Muscle of leg (tissue), 11 donors: Measurements from ENCODE around the gene ELOVL5. TPM values are rescaled to one million over a fixed set of nuclear protein-coding genes. Genes with fewer than 3 reads are reported as not detected.

Source experiments
- DNase-seq: peaks from one replicate; pipeline ENCODE4 v3.0.0; 2013
- H3K27ac ChIP-seq: one replicate; pipeline ENCODE4 v1.5.1; 2013; ENCODE audit warnings: mild to moderate bottlenecking, low read length, control low read depth
- H3K27me3 ChIP-seq: one replicate; pipeline ENCODE4 v1.6.1; 2013; ENCODE audit warnings: low read length; ENCODE audit not compliant: control insufficient read depth, insufficient read depth
- H3K36me3 ChIP-seq: one replicate; pipeline ENCODE4 v1.6.1; 2013; ENCODE audit warnings: low read length; ENCODE audit not compliant: control insufficient read depth, insufficient read depth
- H3K4me1 ChIP-seq: one replicate; pipeline ENCODE4 v1.6.1; 2013; ENCODE audit warnings: low read length; ENCODE audit not compliant: control insufficient read depth, insufficient read depth
- H3K4me3 ChIP-seq: one replicate; pipeline ENCODE4 v1.5.1; 2013; ENCODE audit warnings: low read length, control low read depth
- H3K9me3 ChIP-seq: replicated peaks from 2 replicates; pipeline ENCODE4 v1.6.1; 2013; ENCODE audit warnings: low read depth, low read length; ENCODE audit not compliant: control insufficient read depth
- WGBS: methylation state at CpG from one replicate; pipeline ENCODE4 v1.1.5; 2013; ENCODE audit warnings: missing lambda C conversion rate; ENCODE audit not compliant: insufficient coverage; 5-methylcytosine and 5-hydroxymethylcytosine counted together
- polyA plus RNA-seq, 8 donors: library from polyadenylated mRNA; unstranded; fragments of 120-200 nt; gene quantifications; one replicate each; pipeline versions ENCODE4 v1.2.1 to v1.2.3, GENCODE V29; 2013; ENCODE audit warnings: inconsistent platforms in 1 of 8, low replicate concordance in 1 of 8; ENCODE audit not compliant: insufficient read length in 8 of 8, insufficient read depth in 1 of 8
- total RNA-seq: library from RNA; stranded (reverse); fragments of 120-200 nt; gene quantifications from one replicate; pipeline ENCODE4 v1.2.4, GENCODE V29; 2013

Gene ELOVL5
- total and polyA plus RNA-seq, 9 donors: 21.5 to 52.0 (median 38.1) TPM

GRCh38 chr6:53264915-53265607, 83.7 kb downstream of the ELOVL5 start:
- no peaks in the 10 kb centered on the region for H3K4me1 ChIP-seq
- WGBS: 15% methylated on average over 2 of the region's 5 CpGs
- H3K9me3 ChIP-seq: no peaks in the 10 kb centered on the region
- peaks cover 24% of the 10 kb centered on the region for H3K36me3 ChIP-seq
- H3K27ac ChIP-seq: no peak overlapping the region
- DNase-seq: no peak
- H3K4me3 ChIP-seq: no peak overlapping the region
- no peaks in the 10 kb centered on the region for H3K27me3 ChIP-seq

- no peaks in the 10 kb centered on the region for H3K9me3 ChIP-seq
- no CpG with 5 or more reads among the region's 3 CpGs for WGBS
- peaks cover 19% of the 10 kb centered on the region for H3K36me3 ChIP-seq
- no peaks in the 10 kb centered on the region for H3K4me1 ChIP-seq
- H3K27ac ChIP-seq: no peak overlapping the region
- no peaks in the 10 kb centered on the region for H3K27me3 ChIP-seq
- no peak for DNase-seq
- no peak overlapping the region for H3K4me3 ChIP-seq
Measured at GRCh38 chr6:53264337-53264736, 84.4 kb downstream of the ELOVL5 start.

DNA sequence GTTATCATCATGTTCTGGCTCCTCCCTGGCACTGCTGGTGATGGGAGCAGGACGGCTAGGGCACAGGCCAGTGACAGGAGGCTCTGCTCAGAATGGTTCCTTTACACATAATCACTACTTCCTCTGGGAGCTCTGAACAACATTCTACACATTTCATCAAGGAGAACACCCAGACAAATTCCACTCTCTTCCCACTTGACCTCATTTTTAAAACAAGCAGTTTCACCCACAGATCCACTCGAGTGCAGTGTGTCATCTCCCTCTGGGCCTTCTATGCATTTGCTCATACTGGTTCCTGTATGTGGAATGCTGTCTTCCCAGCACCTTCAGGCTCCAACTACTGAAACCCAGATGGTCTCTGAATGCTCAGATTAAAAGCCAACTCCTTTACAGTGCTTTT, 84.8 kb downstream of the ELOVL5 start:
- H3K9me3 ChIP-seq: no peaks in the 10 kb centered on the region
- H3K27me3 ChIP-seq: no peaks in the 10 kb centered on the region
- H3K27ac ChIP-seq: no peak overlapping the region
- no peak overlapping the region for H3K4me3 ChIP-seq
- 40% methylated on average over 1 of the region's 2 CpGs for WGBS
- no peak for DNase-seq
- peaks cover 19% of the 10 kb centered on the region for H3K36me3 ChIP-seq
- no peaks in the 10 kb centered on the region for H3K4me1 ChIP-seq

DNA sequence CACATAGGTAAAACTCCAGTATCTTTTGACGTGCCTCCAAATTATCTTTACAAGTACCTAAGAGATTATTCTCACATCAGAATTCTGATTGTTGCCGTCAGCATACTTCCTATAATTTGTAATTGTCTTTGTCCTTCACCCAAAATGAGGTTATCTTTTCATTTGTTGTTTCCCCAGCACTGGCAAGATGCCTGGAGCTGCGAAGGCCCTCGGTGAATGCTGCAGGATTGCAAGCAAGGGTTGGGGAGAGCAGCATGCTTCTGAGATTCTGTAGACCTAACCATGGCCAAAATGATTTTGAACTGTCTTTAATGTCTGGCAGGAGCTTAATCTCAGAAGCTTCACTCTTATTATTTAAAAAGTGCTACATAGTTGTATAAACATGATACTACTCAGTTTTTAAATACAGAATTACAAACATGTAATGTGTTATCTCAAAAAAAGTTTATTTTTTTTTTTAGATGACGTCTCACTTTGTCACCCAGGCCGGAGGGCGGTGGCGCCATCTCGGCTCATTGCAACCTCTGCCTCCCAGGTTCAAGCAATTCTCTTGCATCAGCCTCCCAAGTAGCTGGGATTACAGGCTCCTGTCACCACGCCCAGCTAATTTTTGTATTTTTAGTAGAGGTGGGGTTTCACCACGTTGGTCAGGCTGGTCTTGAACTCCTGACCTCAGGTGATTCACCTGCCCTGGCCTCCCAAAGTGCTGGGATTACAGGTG, 88.7 kb downstream of the ELOVL5 start:
- Histone ChIP-seq H3K36me3 (peaks cover 16% of the 10 kb centered on the region), H3K27ac (no peak overlapping the region), H3K4me1 (no peaks in the 10 kb centered on the region), H3K4me3 (no peak overlapping the region), H3K9me3 (no peaks in the 10 kb centered on the region), H3K27me3 (no peaks in the 10 kb centered on the region)
- DNase-seq: no peak
- 60% methylated on average over 1 of the region's 11 CpGs for WGBS

- Histone ChIP-seq H3K27ac (no peak overlapping the region), H3K4me3 (no peak overlapping the region), H3K9me3 (no peaks in the 10 kb centered on the region), H3K27me3 (no peaks in the 10 kb centered on the region), H3K4me1 (no peaks in the 10 kb centered on the region), H3K36me3 (peaks cover 12% of the 10 kb centered on the region)
- DNase-seq: no peak
- WGBS: 97% methylated on average over 3 of the region's 5 CpGs
Measured at GRCh38 chr6:53258774-53259155, 90.0 kb downstream of the ELOVL5 start.

- Histone ChIP-seq H3K27ac (no peak overlapping the region), H3K27me3 (no peaks in the 10 kb centered on the region), H3K36me3 (peaks cover 12% of the 10 kb centered on the region), H3K9me3 (no peaks in the 10 kb centered on the region), H3K4me3 (no peak overlapping the region), H3K4me1 (no peaks in the 10 kb centered on the region)
- no peak for DNase-seq
- 82% methylated on average over 1 of the region's 2 CpGs for whole genome bisulfite sequencing
Measured at GRCh38 chr6:53258076-53258773, 90.5 kb downstream of the ELOVL5 start.

DNA sequence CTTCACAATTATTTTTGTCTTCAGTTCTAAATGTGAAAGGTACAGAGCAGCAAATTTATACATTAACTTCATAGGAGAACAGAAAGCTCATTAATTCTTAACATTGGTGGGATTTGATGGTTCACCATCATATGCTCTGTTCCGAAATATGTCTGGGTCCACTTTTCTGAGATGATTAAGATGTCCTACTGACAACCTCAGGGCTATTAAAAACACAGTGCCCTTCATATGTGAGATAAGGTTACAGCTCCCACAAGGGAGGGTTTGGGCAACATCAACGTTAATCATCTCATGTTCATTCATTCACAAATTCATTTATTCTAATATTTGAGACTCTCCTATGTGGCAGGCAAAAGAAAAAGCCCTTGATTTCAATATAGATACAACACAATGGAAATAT, 91.2 kb downstream of the ELOVL5 start:
- no peaks in the 10 kb centered on the region for H3K27me3 ChIP-seq
- no CpG with 5 or more reads among the region's 2 CpGs for WGBS

DNA sequence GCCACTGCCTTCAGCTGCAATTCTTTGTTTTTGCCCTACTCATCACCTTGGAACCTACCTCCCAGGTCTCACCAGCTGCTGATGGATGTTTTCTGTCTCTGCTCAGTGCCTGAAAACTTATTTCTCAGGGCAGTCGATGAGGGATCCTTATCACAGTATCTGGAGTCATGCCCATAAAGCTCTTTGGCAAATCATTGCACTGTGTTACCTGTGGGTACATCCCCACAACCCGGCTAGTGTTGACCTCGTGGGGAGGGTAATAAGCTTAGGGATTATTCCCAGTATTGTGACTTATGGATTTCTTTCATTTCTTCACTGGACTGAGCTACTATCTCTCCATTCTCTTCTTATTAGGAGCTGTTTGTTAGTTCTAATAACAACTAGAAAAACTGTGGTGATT, 91.7 kb downstream of the ELOVL5 start:
- H3K36me3 ChIP-seq: peaks cover 12% of the 10 kb centered on the region
- no peak for DNase-seq
- no peaks in the 10 kb centered on the region for H3K4me1 ChIP-seq
- no peak overlapping the region for H3K4me3 ChIP-seq
- H3K27ac ChIP-seq: no peak overlapping the region
- 20% methylated on average over 1 of the region's 3 CpGs for WGBS
- H3K9me3 ChIP-seq: no peaks in the 10 kb centered on the region
- H3K27me3 ChIP-seq: no peaks in the 10 kb centered on the region

More for the DNA sequence above, 91.2 kb downstream of the ELOVL5 start:
- Histone ChIP-seq H3K27ac (no peak overlapping the region), H3K4me3 (no peak overlapping the region), H3K4me1 (no peaks in the 10 kb centered on the region), H3K9me3 (no peaks in the 10 kb centered on the region), H3K36me3 (peaks cover 12% of the 10 kb centered on the region)
- no peak for DNase-seq

- DNase-seq: no peak
- Histone ChIP-seq H3K27me3 (no peaks in the 10 kb centered on the region), H3K4me3 (no peak overlapping the region), H3K27ac (no peak overlapping the region), H3K36me3 (no peaks in the 10 kb centered on the region), H3K9me3 (no peaks in the 10 kb centered on the region), H3K4me1 (no peaks in the 10 kb centered on the region)
- no CpG with 5 or more reads among the region's 3 CpGs for WGBS
Measured at GRCh38 chr6:53252177-53252692, 96.5 kb downstream of the ELOVL5 start.

DNA sequence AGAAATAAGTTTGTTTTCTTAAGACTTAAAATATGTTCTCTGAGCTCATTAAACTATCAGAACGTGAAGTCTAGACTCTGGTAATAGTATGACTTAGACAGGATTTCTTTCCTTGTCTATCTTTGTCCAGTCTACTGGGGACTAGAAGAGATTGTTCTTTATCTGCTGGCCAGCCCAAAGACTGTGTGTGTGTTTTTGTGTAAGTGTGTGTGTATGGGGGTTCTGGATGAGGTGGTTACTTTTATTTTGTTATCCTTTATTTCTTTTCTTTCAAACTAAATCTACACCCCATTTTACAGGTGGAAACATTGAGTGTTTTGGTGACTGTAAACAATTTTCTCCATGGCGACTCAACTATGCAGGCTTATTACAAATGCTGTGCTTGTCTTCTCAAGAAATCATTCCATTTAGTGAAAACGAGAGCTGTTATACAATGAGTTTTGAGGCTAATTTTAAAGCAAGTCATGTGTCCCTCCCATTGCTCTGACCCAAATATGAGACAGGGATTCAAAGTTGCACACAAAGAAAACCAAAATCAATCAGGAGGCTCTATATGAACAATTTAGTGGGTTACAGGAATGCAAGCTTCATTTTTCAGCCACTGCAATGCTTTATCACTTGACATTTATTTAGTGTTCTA, 97.6 kb downstream of the ELOVL5 start:
- WGBS: no CpG with 5 or more reads among the region's 3 CpGs
- DNase-seq: no peak
- H3K27ac ChIP-seq: no peak overlapping the region
- H3K4me1 ChIP-seq: no peaks in the 10 kb centered on the region
- no peaks in the 10 kb centered on the region for H3K36me3 ChIP-seq
- no peaks in the 10 kb centered on the region for H3K27me3 ChIP-seq
- no peaks in the 10 kb centered on the region for H3K9me3 ChIP-seq
- H3K4me3 ChIP-seq: no peak overlapping the region
